T1000 (cell line): ENCODE results near the gene GPRIN2.

Source experiments
- DNase-seq: peaks from one replicate; lab custom pipeline; 2025; ENCODE audit warnings: mixed read lengths; lab: John Stamatoyannopoulos, UW

Gene GPRIN2

DNA sequence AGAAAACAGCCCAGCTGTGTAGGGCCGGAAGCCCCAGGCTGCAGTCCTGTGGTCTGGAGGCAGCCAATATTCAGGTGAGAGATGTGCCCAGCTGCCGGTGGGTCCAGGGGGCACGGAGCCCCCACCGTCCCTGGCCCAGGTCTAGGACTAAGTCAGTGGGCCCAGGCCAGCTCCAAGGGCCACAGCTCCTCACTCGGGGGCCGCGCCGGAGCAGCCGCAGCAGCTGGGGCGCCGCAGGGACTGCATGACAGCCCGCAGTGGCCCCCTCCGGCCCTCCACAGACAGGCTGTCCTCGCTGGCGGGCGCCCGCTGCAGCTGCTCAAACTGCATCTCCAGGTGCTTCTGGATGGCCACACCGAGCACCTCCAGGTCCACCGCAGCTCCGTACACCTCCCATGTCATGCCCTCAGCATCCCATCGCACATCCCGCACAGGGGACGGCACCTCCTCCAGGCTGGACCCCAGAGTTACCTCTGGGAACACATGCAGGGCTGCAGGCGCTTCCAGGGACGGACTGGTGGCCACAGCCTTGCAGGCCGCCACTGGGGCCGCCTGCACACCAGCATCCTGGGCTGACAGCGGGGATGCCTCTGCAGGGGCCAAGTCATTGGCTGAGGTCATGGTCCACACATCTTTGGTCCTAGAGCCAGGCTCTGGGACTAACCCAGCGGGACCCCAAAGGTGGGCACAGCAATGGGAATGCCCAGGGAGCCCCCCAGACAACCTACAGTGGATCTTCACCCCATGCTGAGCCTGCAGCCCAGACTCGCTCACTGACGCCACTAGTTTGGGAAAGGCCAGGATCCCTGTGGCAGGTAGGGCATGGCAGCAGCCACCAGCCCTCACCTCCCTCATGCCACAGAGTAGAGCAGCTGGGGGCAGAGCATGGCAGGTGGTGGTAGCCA is 7.0 kb downstream of the GPRIN2 start:
- DNase-seq: no peak

DNA sequence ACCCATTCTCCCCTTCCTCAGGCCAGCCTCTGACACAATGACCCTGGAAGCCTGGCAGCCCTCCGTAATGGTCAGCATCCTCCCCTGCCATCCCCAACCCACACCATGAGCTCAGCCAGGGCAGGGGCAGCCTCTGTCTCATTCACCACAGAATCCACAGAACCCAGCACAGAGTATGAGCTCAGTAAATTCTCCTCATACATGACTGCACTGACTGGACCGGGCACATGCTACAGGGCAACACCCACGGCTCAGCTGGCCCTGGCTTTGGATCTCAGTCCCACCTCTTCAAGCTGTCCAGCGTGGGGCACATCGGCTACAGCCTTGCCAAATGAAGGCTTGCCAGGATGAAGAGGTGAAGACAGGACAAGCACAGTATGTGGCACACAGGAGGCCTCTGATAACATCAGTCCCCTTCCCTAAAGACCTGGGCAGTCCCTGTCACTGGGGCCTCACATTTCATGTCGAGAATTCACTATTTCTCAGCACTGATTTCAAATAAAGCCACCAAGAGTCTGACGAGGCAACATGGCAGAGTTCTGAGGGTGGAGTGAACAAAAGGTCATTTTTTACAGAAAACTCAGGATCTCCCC is 7.9 kb downstream of the GPRIN2 start:
- no peak for DNase-seq

DNA sequence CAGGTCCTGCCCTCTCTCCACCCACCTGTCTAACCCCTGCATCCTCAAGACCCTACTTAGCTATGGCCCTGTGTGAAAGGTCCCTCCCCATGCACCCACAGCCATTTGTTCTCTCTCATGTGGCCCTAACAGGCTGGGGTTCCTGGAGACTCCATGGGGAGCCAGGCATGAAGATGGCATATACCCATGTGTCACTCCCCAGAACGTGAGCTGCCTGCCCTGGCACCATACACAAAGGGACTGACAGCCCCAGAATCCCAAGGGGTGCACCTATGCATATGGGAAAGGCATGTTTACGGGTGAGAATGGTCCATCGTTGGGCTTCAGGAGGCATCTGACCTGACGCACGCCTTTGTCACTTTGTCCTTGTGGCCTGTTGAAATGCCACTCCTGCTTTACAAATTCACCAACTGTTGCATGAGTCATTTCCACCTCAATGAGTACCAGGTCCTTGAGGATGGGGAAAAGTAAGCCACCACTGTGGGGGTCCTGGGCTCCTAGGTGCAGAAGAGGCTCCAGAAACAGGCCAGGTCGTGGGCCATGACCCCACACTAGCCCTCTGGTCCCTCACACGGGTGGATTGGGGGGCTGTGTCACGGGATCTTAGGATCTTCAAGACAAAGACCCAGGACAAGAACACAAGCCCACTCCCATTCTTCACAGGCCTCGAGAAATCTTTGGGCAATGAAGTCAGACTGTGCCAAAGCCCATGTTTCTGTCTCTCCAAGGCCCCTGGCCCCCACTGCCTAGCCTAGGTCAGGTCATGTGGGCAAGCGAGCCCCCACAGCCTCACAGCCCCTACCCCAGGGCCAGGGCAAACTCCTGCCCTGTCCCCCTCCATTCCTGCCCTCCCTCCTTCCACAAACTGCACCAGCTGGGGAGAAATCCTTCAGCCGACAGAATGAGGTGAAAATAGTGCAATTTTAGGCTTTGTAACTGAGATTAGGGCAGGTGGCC is 8.6 kb downstream of the GPRIN2 start:
- no peak for DNase-seq

GRCh38 chr10:46546591-46547540 is 9.6 kb downstream of the GPRIN2 start:
- DNase-seq: no peak

DNA sequence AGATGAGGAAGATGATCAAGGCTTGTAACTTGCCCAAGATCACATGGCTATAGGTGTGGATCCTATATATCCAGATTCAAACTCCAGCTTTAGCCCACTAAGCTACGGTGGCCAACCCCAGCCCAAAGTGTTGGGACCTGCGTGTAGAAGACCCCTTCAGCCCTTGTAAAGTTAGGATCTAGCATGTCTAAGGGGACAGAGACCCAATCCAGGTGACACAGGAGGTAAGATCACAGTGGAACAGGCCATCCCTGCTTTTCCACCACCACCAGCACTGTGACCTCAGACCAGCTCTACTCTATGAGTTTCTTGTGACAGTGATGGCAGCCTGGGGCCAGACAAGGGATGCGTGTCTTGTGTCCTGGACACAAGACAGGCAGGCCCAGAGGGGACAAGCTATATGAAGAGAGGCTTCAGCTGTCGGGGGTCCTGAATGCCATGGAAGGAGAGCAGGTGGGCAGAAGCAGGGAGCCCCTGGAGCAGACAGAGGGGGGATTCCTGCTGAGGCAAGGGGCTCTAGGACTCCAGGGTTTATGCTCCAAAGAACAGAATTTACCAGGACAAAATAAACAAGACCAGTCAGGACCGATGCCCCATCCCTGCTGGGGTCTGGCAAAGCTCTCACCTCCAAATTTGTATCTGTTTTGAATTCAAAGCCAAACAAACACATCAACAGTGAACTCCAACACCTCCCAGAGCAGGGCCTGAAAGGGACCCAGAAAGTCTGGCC is 10.4 kb downstream of the GPRIN2 start:
- DNase-seq: no peak

- DNase-seq: no peak
These were observed 11.3 kb downstream of the GPRIN2 start for GRCh38 chr10:46544989-46545791.

- DNase-seq: no peak
These were observed 12.7 kb downstream of the GPRIN2 start for GRCh38 chr10:46543466-46544377.

DNA sequence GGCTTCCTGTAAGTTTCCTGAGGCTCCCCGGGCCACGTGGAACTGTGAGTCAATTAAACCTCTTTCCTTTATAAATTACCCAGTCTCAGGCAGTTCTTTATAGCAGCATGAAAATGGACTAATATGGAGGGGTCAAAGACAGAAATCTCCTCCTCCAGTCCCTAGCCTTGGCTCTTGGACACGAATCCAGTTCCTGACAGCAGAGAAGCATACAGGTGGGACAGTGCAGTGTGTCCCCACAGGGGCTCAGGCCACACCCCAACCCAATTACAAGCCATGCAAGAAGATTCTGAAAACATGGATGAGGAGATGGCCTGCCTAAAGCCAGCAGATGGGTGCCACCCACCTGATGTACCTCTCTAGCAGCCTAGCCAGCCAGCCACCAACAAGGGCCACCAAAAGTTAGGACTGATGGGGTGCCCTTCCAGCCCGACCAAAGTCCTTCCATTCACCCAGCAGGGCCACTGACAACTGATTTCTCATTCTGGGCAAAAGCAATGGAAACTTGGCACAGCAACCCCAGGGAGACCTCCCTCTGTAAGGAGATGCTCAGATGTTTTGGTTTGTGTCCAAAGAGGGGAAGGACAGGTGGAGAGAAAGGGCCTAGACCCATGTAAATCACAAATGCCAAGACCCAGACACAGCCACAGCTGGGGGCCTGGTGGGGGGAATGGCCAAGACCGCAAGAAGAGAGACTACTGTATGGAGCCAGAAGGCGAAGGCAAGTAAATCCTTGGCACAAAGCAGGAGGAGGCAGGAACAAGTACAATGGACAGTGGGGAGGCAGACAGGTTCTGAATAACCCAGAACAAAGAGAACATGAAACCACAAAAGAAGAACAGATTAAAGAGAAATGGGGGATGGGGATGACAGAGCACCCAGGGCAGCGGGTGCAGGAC is 13.6 kb downstream of the GPRIN2 start:
- no peak for DNase-seq

GRCh38 chr10:46541735-46542566 is 14.5 kb downstream of the GPRIN2 start:
- DNase-seq: no peak

DNA sequence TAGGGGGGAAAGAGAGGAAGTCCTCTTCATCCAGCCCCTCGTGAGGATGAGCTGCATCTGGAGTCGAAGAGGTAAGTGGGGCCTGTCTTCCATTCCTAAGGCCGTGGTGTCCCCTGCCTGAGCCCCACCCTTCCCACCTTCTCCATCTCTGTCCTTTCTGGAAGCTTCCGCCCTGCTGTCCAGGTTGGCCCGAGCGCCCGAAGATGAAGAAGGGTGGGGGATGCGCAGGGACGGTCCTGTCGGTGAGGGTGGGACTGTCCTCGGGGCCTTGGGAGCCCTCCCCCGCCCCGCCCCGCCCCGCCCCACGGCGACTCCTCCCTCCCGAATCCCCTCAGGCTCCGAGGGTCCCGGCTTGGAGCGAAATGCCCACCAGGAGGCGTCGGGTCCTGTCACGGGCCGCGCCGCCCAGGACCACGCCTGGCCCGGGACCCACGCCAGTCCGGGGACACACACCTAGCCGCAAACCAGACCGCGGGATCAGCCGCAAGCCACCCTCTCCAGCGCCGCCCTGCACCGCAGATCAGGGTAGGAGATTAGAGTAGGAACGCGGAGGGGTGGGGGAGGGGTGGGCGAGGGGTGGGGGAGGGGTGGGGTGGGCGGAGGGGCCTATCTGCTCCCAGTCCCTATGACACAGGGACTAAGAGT is 15.3 kb downstream of the GPRIN2 start:
- DNase-seq: no peak

DNA sequence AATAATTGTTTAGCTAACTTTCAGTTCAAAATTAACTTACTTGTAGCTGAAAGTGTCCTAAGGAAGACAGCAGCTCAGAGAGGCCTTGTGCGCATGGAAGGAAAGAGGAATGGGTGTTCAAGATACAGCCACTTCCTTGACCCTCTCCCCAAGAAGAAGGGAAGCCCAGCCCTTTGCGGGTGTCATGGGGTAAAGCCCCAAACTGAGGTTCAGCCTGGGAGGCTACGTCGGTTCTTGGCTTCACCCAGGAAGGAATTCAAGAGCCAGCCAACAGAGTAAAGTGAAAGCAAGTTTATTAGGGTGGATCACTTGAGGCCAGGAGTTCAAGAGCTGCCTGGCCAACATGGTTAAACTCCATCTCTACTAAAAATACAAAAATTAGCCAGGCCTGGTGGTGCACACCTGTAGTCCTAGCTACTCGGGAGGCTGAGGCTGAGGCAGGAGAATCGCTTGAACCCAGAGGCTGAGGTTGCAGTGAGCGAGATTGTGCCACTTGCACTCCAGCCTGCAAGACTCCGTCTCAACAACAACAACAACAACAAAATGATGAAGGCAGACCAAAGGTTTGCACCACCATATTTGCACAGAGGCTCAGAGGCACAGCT is 15.9 kb downstream of the GPRIN2 start:
- no peak for DNase-seq

DNA sequence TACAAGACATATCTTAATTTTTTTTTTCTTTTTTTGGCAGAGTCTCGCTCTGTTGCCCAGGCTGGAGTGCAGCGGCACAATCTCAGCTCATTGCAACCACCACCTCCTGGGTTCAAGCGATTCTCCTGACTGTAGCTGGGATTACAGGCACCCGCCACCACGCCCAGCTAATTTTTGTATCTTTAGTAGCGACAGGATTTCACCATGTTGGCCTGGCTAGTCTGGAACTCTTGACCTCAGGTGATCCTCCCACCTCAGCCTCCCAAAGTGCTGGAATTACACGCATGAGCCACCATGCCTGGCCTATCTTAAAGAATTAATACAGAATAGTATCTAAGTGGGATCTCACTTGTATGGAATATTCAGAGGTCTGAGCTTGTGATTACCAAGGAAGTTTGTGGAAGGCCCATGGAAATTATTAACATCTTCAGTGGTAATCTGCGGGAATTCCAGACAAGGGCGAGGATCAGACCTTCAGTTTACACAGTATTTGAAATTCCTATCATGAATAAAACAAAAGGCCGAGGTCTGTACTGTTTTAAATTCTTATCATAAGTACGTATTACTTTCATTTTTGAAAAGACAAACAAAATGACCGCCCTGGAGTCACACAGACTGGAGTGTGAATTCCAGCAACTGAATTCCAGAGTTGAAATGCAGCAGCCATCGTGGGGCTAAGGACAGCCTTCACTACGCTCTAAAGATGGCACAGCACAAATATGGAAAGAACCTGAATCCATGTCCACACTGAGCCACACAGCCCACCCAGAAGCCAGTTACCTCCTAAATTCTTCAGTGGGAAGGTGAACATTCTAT is 16.7 kb downstream of the GPRIN2 start:
- no peak for DNase-seq

DNA sequence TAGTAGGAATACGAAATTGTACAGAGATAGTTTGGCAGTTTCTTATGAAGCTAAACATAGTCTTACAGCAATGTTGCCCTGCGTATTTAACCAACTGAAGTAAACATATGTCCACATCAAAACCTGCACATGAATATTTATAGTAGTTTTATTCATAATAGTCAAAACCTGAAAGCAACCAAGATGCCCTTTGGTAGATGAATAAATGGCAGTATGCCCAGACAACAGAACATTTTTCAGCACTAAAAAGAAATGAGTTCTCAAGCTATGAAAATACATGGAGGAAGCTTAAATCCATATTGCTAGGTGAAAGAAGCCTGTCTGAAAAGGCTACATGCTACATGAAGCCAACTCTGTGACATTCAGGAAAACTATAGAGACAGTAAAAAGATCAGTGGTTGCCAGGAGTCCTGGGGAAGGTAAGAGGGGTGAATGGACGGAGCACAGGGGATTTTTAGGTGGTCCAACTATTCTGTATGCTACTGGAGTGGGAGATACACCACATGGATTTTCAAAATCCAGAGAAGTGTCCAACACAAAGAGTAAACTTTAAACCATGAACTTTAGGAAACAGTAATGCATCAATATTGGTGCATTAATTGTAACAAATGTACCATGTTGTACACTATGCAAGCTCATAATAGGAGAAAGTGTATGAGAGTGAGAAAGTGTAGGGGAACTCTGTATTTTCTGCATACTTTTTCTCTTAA is 17.6 kb downstream of the GPRIN2 start:
- no peak for DNase-seq

DNA sequence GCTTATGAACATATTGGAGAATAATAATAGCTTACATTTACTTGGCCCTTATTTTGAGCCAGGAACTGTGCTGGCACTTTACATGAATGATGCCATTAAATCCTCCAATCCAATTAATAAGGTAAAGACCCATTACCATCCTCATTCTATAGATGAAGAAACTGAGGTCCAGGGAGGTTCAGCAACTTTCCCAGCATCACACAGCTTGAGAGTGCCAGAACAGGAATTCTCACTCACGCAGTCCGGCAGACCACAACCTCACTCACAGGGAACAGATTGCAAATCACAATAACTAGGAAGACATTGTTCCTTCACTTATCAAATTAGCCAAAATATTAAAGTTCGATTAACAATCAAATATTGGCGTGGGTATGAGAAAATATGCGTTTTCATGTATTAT is 18.3 kb downstream of the GPRIN2 start:
- no peak for DNase-seq
